HL-60 (cell line): ENCODE measurements around the gene LHX4.

Experiments
- DNase-seq, 2 experiments: peaks; one replicate each; pipeline ENCODE4 v3.0.0-alpha.2; 2010 to 2020; ENCODE audit warnings: low read depth in 1 of 2, low spot score in 1 of 2
- H3K27ac ChIP-seq: fragments of 250-450 bp; sonication (Bioruptor Pico); replicated peaks from 2 replicates; pipeline ENCODE4 v1.5.1; 2020; ENCODE audit warnings: mild to moderate bottlenecking, moderate library complexity
- H3K27me3 ChIP-seq: fragments of 250-450 bp; sonication (Bioruptor Pico); 2 replicates; pipeline ENCODE4 v1.5.1; 2021; ENCODE audit warnings: mild to moderate bottlenecking, moderate library complexity; ENCODE audit not compliant: insufficient read depth, poor library complexity, severe bottlenecking
- H3K4me3 ChIP-seq: replicated peaks from 2 replicates; pipeline ENCODE4 v1.5.1; 2011; ENCODE audit warnings: mild to moderate bottlenecking, control low read depth, low read length; ENCODE audit not compliant: insufficient read depth
- CTCF ChIP-seq: IDR thresholded peaks from one replicate; pipeline ENCODE4 v1.5.1; 2011; ENCODE audit warnings: low read length, control low read depth, inconsistent platforms; ENCODE audit not compliant: insufficient read depth
- GABPA ChIP-seq: IDR thresholded peaks from 2 replicates; pipeline ENCODE4 v1.6.1; 2012; ENCODE audit warnings: low read depth
- POLR2AphosphoS5 ChIP-seq: IDR thresholded peaks from 2 replicates; pipeline ENCODE4 v1.6.1; 2012; ENCODE audit warnings: low read depth
- REST ChIP-seq: IDR thresholded peaks from 2 replicates; pipeline ENCODE4 v1.6.1; 2012; ENCODE audit warnings: low read depth; ENCODE audit not compliant: insufficient replicate concordance
- SPI1 ChIP-seq: IDR thresholded peaks from 2 replicates; pipeline ENCODE4 v1.6.1; 2012; ENCODE audit warnings: low read depth, mild to moderate bottlenecking, borderline replicate concordance

The LHX4 gene

DNA sequence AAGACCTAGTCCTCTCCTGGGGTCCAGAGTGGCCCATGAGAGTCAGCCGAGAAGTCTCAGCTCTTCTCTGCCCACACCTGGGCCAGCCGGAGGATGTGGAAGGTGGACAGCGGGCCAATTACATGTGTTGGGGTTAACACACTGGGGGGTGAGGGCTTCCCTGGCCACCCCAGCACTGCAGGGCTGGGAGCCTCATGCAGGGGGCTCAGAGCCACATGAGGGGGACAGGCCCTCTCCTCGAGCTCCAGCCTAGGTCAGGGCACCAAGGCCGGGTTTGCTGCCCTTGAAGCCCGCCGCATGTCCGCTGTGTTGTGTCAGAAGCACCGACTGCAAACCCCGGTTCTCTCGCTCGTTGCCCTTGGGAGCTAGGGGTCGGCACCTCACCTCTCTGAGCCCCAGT is 30.5 kb downstream of the LHX4 start:
- no peak overlapping the region for H3K4me3 ChIP-seq
- no peaks in the 10 kb centered on the region for H3K27me3 ChIP-seq
- TF ChIP-seq POLR2AphosphoS5: no peak
- TF ChIP-seq REST: no peak
- no peak for DNase-seq
- no peak overlapping the region for H3K27ac ChIP-seq

DNA sequence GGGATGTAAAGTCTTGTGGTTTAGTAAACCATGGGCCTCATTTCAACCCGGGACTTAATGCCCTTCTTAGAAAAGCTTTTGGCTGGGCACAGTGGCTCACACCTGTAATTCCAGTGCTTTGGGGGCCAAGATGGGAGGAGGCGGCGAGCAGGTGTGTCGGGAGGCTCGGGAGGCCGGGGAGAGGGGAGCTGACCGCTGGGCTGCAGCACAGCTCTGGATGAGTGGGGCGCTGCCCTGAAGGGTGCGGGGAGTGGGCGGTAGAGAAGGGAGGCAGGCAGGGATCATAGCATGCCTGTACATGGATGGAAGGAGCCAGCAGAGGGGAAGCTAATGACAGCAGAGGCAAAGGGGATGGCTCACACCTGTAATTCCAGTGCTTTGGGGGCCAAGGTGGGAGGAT is 31.0 kb downstream of the LHX4 start:
- Histone ChIP-seq H3K27ac (no peak overlapping the region), H3K4me3 (no peak overlapping the region), H3K27me3 (no peaks in the 10 kb centered on the region)
- DNase-seq: no peak
- no peak for TF ChIP-seq REST
- no peak for TF ChIP-seq GABPA
- no peak for TF ChIP-seq POLR2AphosphoS5
- TF ChIP-seq CTCF: no peak
- TF ChIP-seq SPI1: no peak

GRCh38 chr1:180261524-180262155 is 31.6 kb downstream of the LHX4 start:
- no peak for TF ChIP-seq CTCF
- no peak for TF ChIP-seq GABPA
- TF ChIP-seq REST: no peak
- no peak for TF ChIP-seq SPI1
- TF ChIP-seq POLR2AphosphoS5: no peak
- H3K27me3 ChIP-seq: no peaks in the 10 kb centered on the region

More at GRCh38 chr1:180261524-180262155, 31.6 kb downstream of the LHX4 start:
- no peak for DNase-seq
- Histone ChIP-seq H3K4me3 (no peak overlapping the region), H3K27ac (no peak overlapping the region)
